ENCODE results near the gene PDCD6IP.

GRCh38 chr3:33792167-33792892, 6.1 kb upstream of the PDCD6IP start:
- TF ChIP-seq, protein P1, sequence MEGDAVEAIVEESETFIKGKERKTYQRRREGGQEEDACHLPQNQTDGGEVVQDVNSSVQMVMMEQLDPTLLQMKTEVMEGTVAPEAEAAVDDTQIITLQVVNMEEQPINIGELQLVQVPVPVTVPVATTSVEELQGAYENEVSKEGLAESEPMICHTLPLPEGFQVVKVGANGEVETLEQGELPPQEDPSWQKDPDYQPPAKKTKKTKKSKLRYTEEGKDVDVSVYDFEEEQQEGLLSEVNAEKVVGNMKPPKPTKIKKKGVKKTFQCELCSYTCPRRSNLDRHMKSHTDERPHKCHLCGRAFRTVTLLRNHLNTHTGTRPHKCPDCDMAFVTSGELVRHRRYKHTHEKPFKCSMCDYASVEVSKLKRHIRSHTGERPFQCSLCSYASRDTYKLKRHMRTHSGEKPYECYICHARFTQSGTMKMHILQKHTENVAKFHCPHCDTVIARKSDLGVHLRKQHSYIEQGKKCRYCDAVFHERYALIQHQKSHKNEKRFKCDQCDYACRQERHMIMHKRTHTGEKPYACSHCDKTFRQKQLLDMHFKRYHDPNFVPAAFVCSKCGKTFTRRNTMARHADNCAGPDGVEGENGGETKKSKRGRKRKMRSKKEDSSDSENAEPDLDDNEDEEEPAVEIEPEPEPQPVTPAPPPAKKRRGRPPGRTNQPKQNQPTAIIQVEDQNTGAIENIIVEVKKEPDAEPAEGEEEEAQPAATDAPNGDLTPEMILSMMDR (IDR thresholded peaks at IDR 0.05; ENCODE audit: insufficient read depth, low read depth, low read length) = no peak
- TF ChIP-seq EZH2 (IDR thresholded peaks at IDR 0.05; ENCODE audit: insufficient read depth, low read length) = no peak

Data from astrocyte (in vitro differentiated cells and primary cell).